Endothelial cell of umbilical vein (primary cell): Measurements from ENCODE around the gene CMTM8. TPM values are rescaled to one million over a fixed set of nuclear protein-coding genes. Genes with fewer than 3 reads are reported as not detected.
"Not testable (repeated sequence)": the region's sequence is repeated elsewhere in the genome, so short reads cannot be mapped to it uniquely, and the experiment has no call there.

Source experiments
- BruUV-seq: library from RNA; stranded (reverse); fragments of 400-500 nt; replicated peaks from 2 replicates; lab custom pipeline; 2021; lab: Mats Ljungman, UMichigan
- CTCF ChIA-PET: fragments of 300-600, 350-600 bp; sonication (Branson Sonifier 250); formaldehyde crosslinking; loops from one replicate; lab custom pipeline; 2021; ENCODE audit warnings: antibody characterized with exemption, inconsistent platforms; lab: Charles Lee
- POLR2A ChIA-PET: fragments of 300-600, 350-600 bp; sonication (Branson Sonifier 250); formaldehyde crosslinking; loops from one replicate; lab custom pipeline; 2021; ENCODE audit warnings: antibody characterized with exemption, inconsistent platforms; lab: Charles Lee
- DNase-seq: peaks from one replicate; pipeline ENCODE4 v3.0.0-alpha.2; 2011; ENCODE audit warnings: low read depth, low spot score
- FAIRE-seq: peaks from 2 replicates; lab custom pipeline; 2011; peaks lifted over from hg19 to GRCh38; lab: Jason Lieb, UNC
- H2AFZ ChIP-seq: 2 replicates; pipeline ENCODE4 v1.6.0; 2012; ENCODE audit warnings: low read depth, low read length, control low read depth, inconsistent platforms
- H3K27ac ChIP-seq: 2 replicates; pipeline ENCODE4 v1.5.1; 2011; ENCODE audit warnings: low read depth, mild to moderate bottlenecking, control low read depth, low read length, moderate library complexity; ENCODE audit not compliant: insufficient read depth
- H3K27me3 ChIP-seq, 2 experiments: 2 replicates each; pipeline versions ENCODE4 v1.6.0 to v1.6.1; 2011; ENCODE audit warnings: low read length in 2 of 2, mixed read lengths in 1 of 2; ENCODE audit not compliant: control insufficient read depth in 2 of 2, insufficient read depth in 2 of 2
- H3K36me3 ChIP-seq, 2 experiments: 2 replicates in 1 of 2; 3 replicates in 1 of 2; pipeline ENCODE4 v1.5.1; 2011; ENCODE audit warnings: low read length in 2 of 2, mild to moderate bottlenecking in 1 of 2, moderate library complexity in 1 of 2; ENCODE audit not compliant: control insufficient read depth in 2 of 2, insufficient read depth in 2 of 2; ENCODE audit errors: extremely low read depth in 1 of 2
- H3K4me1 ChIP-seq: 3 replicates; pipeline ENCODE4 v1.5.1; 2011; ENCODE audit warnings: mild to moderate bottlenecking, low read length; ENCODE audit not compliant: control insufficient read depth, insufficient read depth; ENCODE audit errors: extremely low read depth
- H3K4me2 ChIP-seq: 2 replicates; pipeline ENCODE4 v1.6.1; 2011; ENCODE audit warnings: low read length, control low read depth, mixed read lengths; ENCODE audit not compliant: insufficient read depth
- H3K4me3 ChIP-seq, 3 experiments: fragments of 200-600 bp in 1 of 3; sonication (generic), shearing (Covaris generic) in 1 of 3; replicated peaks in 1 of 3; 2 replicates each; pipeline ENCODE4 v1.5.1; 2011 to 2016; ENCODE audit warnings: control low read depth in 3 of 3, low read length in 3 of 3, mild to moderate bottlenecking in 2 of 3, inconsistent platforms in 1 of 3, low read depth in 1 of 3, moderate library complexity in 1 of 3; ENCODE audit not compliant: insufficient read depth in 1 of 3
- H3K79me2 ChIP-seq: 2 replicates; pipeline ENCODE4 v1.6.0; 2012; ENCODE audit warnings: low read length, inconsistent platforms; ENCODE audit not compliant: control insufficient read depth, insufficient read depth
- H3K9ac ChIP-seq: replicated peaks from 2 replicates; pipeline ENCODE3; 2011; ENCODE audit warnings: low read length, control low read depth; ENCODE audit not compliant: insufficient read depth; ENCODE audit errors: extremely low read depth
- H3K9me1 ChIP-seq: replicated peaks from 3 replicates; pipeline ENCODE4 v1.6.0; 2011; ENCODE audit warnings: mild to moderate bottlenecking, low read length; ENCODE audit not compliant: control insufficient read depth, insufficient read depth; ENCODE audit errors: extremely low read depth
- H3K9me3 ChIP-seq: replicated peaks from 2 replicates; pipeline ENCODE4 v1.5.1; 2012; ENCODE audit warnings: low read length, inconsistent platforms; ENCODE audit not compliant: control insufficient read depth, insufficient read depth
- H4K20me1 ChIP-seq: replicated peaks from 2 replicates; pipeline ENCODE3; 2011; ENCODE audit warnings: mild to moderate bottlenecking, low read length; ENCODE audit not compliant: control insufficient read depth, insufficient read depth; ENCODE audit errors: extremely low read depth
- CTCF ChIP-seq, 2 donors: IDR thresholded peaks; 1 replicate in 1 of 2; 2 replicates in 1 of 2; pipeline ENCODE4 v1.5.1; 2011; ENCODE audit warnings: low read length in 2 of 2, mild to moderate bottlenecking in 2 of 2, moderate library complexity in 2 of 2, control low read depth in 1 of 2, inconsistent platforms in 1 of 2, low read depth in 1 of 2; ENCODE audit not compliant: insufficient read depth in 1 of 2; ENCODE audit errors: extremely low read depth in 1 of 2
- EZH2 ChIP-seq: IDR thresholded peaks from 2 replicates; pipeline ENCODE4 v1.6.1; 2012; ENCODE audit warnings: borderline replicate concordance, low read depth, mild to moderate bottlenecking, moderate library complexity, low read length, inconsistent platforms; ENCODE audit not compliant: severe bottlenecking
- FOS ChIP-seq: IDR thresholded peaks from 2 replicates; pipeline ENCODE4 v1.6.1; 2011; ENCODE audit warnings: mild to moderate bottlenecking, low read length, moderate library complexity, borderline replicate concordance; ENCODE audit not compliant: insufficient read depth
- GATA2 ChIP-seq: IDR thresholded peaks from 2 replicates; pipeline ENCODE4 v1.7.0; 2011; ENCODE audit warnings: low read depth, mild to moderate bottlenecking, moderate library complexity, mixed read lengths, low read length; ENCODE audit not compliant: insufficient read length, insufficient read depth
- JUN ChIP-seq: IDR thresholded peaks from 2 replicates; pipeline ENCODE4 v1.6.1; 2011; ENCODE audit warnings: borderline replicate concordance, low read depth; ENCODE audit not compliant: insufficient read length, insufficient read depth
- MAX ChIP-seq: IDR thresholded peaks from 2 replicates; pipeline ENCODE4 v1.6.1; 2011; ENCODE audit not compliant: insufficient read depth, insufficient read length
- MYC ChIP-seq: IDR thresholded peaks from one replicate; pipeline ENCODE4 v1.6.1; 2011; ENCODE audit warnings: mild to moderate bottlenecking, low read depth, low read length
- POLR2A ChIP-seq: IDR thresholded peaks from 2 replicates; pipeline ENCODE4 v1.6.1; 2012; ENCODE audit warnings: low read depth, mild to moderate bottlenecking, control low read depth, low read length
- POLR2AphosphoS5 ChIP-seq: IDR thresholded peaks from 2 replicates; pipeline ENCODE4 v1.6.1; 2012; ENCODE audit warnings: low read depth, mild to moderate bottlenecking, control low read depth, low read length, moderate library complexity; ENCODE audit not compliant: insufficient read depth
- dilution Hi-C: fragments of 300-500 bp; cut with MboI; formaldehyde crosslinking; loops from one replicate; pipeline ENCODE4 v1.15.0; 2019; ENCODE audit warnings: low sequenced_read_pairs; ENCODE audit not compliant: extremely low pct_ligation_motif_present
- intact Hi-C: fragments of 100-400 bp; cut with micrococcal nuclease; formaldehyde crosslinking; loops from one replicate; pipeline ENCODE4 v1.10.0; 2022
- polyA plus RNA-seq, 4 experiments: library from polyadenylated mRNA; depleted of rRNA in 3 of 4; stranded (reverse) in 3 of 4; unstranded in 1 of 4; fragments of >200 nt; gene quantifications; 2 replicates each; pipeline versions ENCODE4 v1.2.1 to v1.2.3, GENCODE V29; 2011 to 2012; ENCODE audit warnings: missing spikeins in 1 of 4
- total RNA-seq: library from RNA; stranded (reverse); gene quantifications from 2 replicates; pipeline ENCODE4 v1.2.3, GENCODE V29; 2021

Gene CMTM8
- total and polyA plus RNA-seq, 2 donors (not counting 3 experiments of a cell fraction or from before 2014, with no cell fraction given) = 7.3 to 11.9 TPM

GRCh38 chr3:32387512-32387911 lies 149.0 kb downstream of the CMTM8 start:
- BruUV-seq = no TSS peak
- intact Hi-C loops = no loop called here
- POLR2A ChIA-PET = no interaction called here
- H3K4me1 ChIP-seq = peaks cover 7% of the 10 kb centered on the region
- dilution Hi-C loops = no loop called here
- CTCF ChIA-PET = interaction anchor here (2.1 kb wide), 1 partner anchor 80 kb away, joined by 9 read pairs; no protein-coding TSS in a partner anchor
- TF ChIP-seq JUN (no peak), CTCF (IDR thresholded peaks at IDR 0.05; ENCODE audit: extremely low read depth in 1 of 2, insufficient read depth in 1 of 2, low read depth in 1 of 2, low read length in 2 of 2) (no peak), POLR2A (no peak), MYC (no peak), FOS (no peak), GATA2 (no peak), MAX (no peak), POLR2AphosphoS5 (no peak), EZH2 (no peak)
- H3K4me3 ChIP-seq = no peak overlapping the region
- no peak overlapping the region for H3K27ac ChIP-seq
- no peak overlapping the region for H3K4me2 ChIP-seq
- no peak overlapping the region for H3K9ac ChIP-seq
- H2AFZ ChIP-seq = no peak overlapping the region
- DNase-seq (no peak), FAIRE-seq (no peak)
- no peaks in the 10 kb centered on the region for H3K27me3 ChIP-seq
- H3K9me1 ChIP-seq = no peaks in the 10 kb centered on the region
- no peaks in the 10 kb centered on the region for H3K36me3 ChIP-seq
- peaks cover 8% of the 10 kb centered on the region for H3K79me2 ChIP-seq
- H3K9me3 ChIP-seq = no peaks in the 10 kb centered on the region
- no peaks in the 10 kb centered on the region for H4K20me1 ChIP-seq

GRCh38 chr3:32389577-32389976 lies 151.1 kb downstream of the CMTM8 start:
- H3K4me1 ChIP-seq = peaks cover 14% of the 10 kb centered on the region
- dilution Hi-C loops, H3K27me3 ChIP-seq, H3K36me3 ChIP-seq, H2AFZ ChIP-seq, DNase-seq, H3K9me1 ChIP-seq, H3K4me2 ChIP-seq, intact Hi-C loops, POLR2A ChIA-PET, H3K27ac ChIP-seq, H3K4me3 ChIP-seq, BruUV-seq, FAIRE-seq, H3K9ac ChIP-seq, H3K9me3 ChIP-seq, H4K20me1 ChIP-seq: not testable (repeated sequence)
- H3K79me2 ChIP-seq = peaks cover 28% of the 10 kb centered on the region
- CTCF ChIA-PET = interaction anchor here (0.9 to 3.4 kb wide), 3 partner anchors 13 to 78 kb away, joined by 3 to 20 read pairs (median 17); no protein-coding TSS in a partner anchor
